Bronchial epithelial cell (primary cell): Measurements from ENCODE around the gene SDK2. TPM values are rescaled to one million over a fixed set of nuclear protein-coding genes. Genes with fewer than 3 reads are reported as not detected.

Source experiments
- DNase-seq: peaks from one replicate; pipeline ENCODE4 v3.0.0-alpha.2; 2010; ENCODE audit warnings: low read depth
- FAIRE-seq: peaks from 2 replicates; lab custom pipeline; 2011; peaks lifted over from hg19 to GRCh38; lab: Jason Lieb, UNC
- H3K27me3 ChIP-seq: 2 replicates; pipeline ENCODE4 v1.5.1; 2011; ENCODE audit warnings: low read length; ENCODE audit not compliant: control insufficient read depth, insufficient read depth
- H3K36me3 ChIP-seq: 2 replicates; pipeline ENCODE4 v1.5.1; 2011; ENCODE audit warnings: low read length; ENCODE audit not compliant: control insufficient read depth, insufficient read depth
- H3K4me3 ChIP-seq: 2 replicates; pipeline ENCODE4 v1.5.1; 2011; ENCODE audit warnings: mild to moderate bottlenecking, low read depth, low read length, control low read depth
- total RNA-seq: library from RNA; depleted of rRNA; stranded (reverse); fragments of >200 nt; gene quantifications from 2 replicates; pipeline ENCODE4 v1.2.1, GENCODE V29; 2014
- TF ChIP-seq, protein P1 (sequence below): IDR thresholded peaks from 2 replicates; pipeline ENCODE4 v1.5.1; 2011; ENCODE audit warnings: mild to moderate bottlenecking, moderate library complexity, low read length, control low read depth, inconsistent platforms; ENCODE audit not compliant: insufficient read depth, severe bottlenecking

SDK2 gene
- total RNA-seq, 1 donor from 2014 or later = 2.1 TPM

DNA sequence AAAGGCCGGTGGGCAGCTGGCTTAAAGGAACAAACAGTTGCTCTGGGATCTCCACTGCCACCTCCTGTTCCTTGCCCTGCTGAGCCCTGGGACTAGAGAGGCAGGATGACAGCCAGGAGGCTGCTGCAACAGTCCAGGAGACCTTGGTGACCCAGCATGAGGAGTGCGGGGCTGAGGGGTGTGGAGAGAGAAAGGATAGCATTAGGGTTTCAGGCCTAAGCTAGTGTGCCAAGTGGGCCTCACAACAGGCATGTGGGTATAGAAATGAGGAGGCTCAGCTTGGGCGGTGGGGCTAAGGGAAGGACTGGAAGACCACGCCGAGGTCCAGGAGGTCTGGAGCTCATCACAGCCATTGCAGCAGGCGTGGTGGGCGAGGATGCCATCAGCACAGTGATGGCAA is 39.8 kb downstream of the SDK2 start:
- DNase-seq = no peak

DNA sequence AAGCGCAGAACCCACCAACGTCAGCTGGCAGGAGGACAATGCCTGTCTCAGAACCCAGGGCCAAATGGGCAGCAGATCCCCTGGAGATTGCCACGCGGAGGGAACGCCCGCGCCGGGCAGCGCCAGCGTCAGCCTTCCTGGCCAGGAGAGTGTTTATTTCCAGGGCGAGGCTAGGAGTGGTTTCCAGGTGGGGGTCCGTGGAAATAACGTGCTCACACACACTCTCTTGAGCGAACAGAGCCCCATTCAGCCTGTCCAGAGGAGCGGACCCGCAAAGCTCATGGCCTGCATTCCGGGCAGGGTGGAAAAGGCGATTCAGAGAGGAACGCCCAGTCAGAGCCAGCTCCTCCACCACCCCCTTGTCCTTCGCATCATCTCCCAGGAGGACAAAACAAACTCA is 40.3 kb downstream of the SDK2 start:
- H3K27me3 ChIP-seq = no peaks in the 10 kb centered on the region
- no peaks in the 10 kb centered on the region for H3K36me3 ChIP-seq
- TF ChIP-seq, protein P1, sequence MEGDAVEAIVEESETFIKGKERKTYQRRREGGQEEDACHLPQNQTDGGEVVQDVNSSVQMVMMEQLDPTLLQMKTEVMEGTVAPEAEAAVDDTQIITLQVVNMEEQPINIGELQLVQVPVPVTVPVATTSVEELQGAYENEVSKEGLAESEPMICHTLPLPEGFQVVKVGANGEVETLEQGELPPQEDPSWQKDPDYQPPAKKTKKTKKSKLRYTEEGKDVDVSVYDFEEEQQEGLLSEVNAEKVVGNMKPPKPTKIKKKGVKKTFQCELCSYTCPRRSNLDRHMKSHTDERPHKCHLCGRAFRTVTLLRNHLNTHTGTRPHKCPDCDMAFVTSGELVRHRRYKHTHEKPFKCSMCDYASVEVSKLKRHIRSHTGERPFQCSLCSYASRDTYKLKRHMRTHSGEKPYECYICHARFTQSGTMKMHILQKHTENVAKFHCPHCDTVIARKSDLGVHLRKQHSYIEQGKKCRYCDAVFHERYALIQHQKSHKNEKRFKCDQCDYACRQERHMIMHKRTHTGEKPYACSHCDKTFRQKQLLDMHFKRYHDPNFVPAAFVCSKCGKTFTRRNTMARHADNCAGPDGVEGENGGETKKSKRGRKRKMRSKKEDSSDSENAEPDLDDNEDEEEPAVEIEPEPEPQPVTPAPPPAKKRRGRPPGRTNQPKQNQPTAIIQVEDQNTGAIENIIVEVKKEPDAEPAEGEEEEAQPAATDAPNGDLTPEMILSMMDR = no peak
- DNase-seq (no peak), FAIRE-seq (no peak)
- no peak overlapping the region for H3K4me3 ChIP-seq

More for the DNA sequence above, 39.8 kb downstream of the SDK2 start:
- no peak overlapping the region for H3K4me3 ChIP-seq
- FAIRE-seq = no peak
- H3K27me3 ChIP-seq = no peaks in the 10 kb centered on the region
- no peaks in the 10 kb centered on the region for H3K36me3 ChIP-seq
- TF ChIP-seq, protein P1 = no peak

DNA sequence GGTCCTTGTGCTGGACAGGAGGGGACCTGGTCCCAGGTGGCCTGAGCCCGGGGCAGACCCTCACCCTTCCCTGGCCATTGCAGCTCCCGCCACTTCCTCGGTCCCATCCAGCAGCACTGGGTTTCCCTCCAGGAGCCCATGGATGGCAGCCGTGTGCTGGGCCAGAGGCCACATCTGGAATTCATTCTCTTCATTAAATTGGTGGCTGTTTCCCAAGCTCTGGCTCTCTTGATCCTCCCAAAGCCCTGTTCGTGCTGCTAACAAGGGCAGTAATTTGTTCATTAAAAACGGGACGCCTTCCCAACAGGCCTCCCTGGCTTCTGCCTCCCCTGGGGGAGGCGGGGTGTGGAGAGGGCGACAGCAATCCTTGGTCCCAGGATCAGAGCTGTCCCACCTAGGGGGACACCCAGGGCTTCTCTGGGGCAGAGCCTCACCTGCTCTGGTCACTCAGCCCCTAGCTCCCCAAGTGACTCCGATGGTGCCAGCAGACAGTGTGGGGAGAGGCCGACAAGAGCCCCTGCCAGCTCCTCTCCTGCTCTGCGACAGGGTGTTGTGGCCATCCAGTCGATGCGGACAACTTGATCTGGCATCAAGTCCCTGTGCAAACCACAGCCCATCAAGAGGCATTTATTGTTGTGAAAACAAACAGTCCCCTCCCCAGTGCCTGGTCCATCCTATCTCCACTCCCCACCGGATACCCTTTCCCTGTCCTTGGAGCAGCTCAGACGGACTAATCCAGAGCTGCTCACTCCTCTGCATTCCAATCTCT is 44.0 kb downstream of the SDK2 start:
- H3K4me3 ChIP-seq = no peak overlapping the region
- no peak for FAIRE-seq
- TF ChIP-seq, protein P1 = no peak
- no peak for DNase-seq
- H3K36me3 ChIP-seq = no peaks in the 10 kb centered on the region
- no peaks in the 10 kb centered on the region for H3K27me3 ChIP-seq

DNA sequence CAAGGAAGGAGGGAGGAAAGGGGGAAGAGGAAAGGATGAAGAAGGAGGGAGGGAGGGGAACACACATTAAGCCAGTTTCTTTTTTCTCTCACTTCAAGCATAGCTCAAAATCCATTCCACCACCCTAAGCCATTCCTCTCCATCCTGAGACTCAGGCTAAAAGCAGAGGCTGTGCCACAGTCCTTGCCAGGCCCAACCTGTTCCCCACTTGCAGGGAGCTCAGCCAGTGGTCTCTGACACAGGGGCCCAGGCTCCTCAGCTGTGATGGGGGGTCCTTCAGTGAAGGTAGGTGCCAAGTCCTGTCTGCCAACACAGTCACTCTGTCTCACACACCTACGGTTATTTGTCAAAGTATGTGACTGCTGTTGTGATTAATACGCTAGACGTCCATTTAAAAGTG is 44.6 kb downstream of the SDK2 start:
- no peaks in the 10 kb centered on the region for H3K36me3 ChIP-seq
- FAIRE-seq (no peak), DNase-seq (no peak)
- no peak overlapping the region for H3K4me3 ChIP-seq
- no peaks in the 10 kb centered on the region for H3K27me3 ChIP-seq
- TF ChIP-seq, protein P1 = no peak

GRCh38 chr17:73598212-73598611 is 46.0 kb downstream of the SDK2 start:
- FAIRE-seq (no peak), DNase-seq (no peak)
- no peak overlapping the region for H3K4me3 ChIP-seq
- TF ChIP-seq, protein P1 = no peak
- H3K36me3 ChIP-seq = no peaks in the 10 kb centered on the region
- no peaks in the 10 kb centered on the region for H3K27me3 ChIP-seq

GRCh38 chr17:73595931-73596330 is 48.3 kb downstream of the SDK2 start:
- Histone ChIP-seq H3K36me3 (no peaks in the 10 kb centered on the region), H3K4me3 (no peak overlapping the region), H3K27me3 (no peaks in the 10 kb centered on the region)
- TF ChIP-seq, protein P1 = no peak
- FAIRE-seq (no peak), DNase-seq (no peak)
